ENCODE data around the gene ACAT1. TPM values are rescaled to one million over a fixed set of nuclear protein-coding genes. Genes with fewer than 3 reads are reported as not detected.
"Not testable (repeated sequence)": the region's sequence is repeated elsewhere in the genome, so short reads cannot be mapped to it uniquely, and the experiment has no call there.

Gene ACAT1
- polyA plus RNA-seq, 6 donors from 2014 or later = 20.2 to 36.0 (median 29.6) TPM

DNA sequence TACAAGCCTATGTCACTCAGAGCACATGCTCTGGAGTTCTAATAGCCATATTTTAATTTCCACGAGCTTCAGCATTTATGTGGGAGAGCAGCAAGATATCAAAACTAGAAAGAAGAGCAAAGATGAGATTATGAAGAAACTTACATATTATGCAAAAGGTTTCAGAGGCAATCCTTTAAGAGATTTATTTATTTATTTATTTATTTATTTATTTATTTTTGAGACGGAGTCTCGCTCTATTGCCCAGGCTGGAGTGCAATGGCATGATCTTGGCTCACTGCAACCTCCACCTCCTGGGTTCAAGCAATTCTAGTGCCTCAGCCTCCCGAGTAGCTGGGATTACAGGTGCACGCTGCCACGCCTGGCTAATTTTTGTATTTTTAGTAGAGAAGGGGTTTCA lies 41.5 kb downstream of the ACAT1 start:
- not testable (repeated sequence) for H3K27me3 Mint-ChIP-seq; H3K9me3 Mint-ChIP-seq; ATAC-seq (ENCODE audit: low read depth in 2 of 2); H3K27ac Mint-ChIP-seq; H3K4me3 Mint-ChIP-seq; DNase-seq
- H3K36me3 Mint-ChIP-seq = peaks cover 0 to 10% of the 10 kb centered on the region in 2 donors
- H3K4me1 Mint-ChIP-seq = peaks cover 4 to 24% (median 12%) of the 10 kb centered on the region in 3 donors

GRCh38 chr11:108167624-108168023 lies 46.3 kb downstream of the ACAT1 start:
- no peaks in the 10 kb centered on the region for H3K9me3 Mint-ChIP-seq
- H3K27ac Mint-ChIP-seq = peak overlapping the region in 4 of 6 donors; percentile 43 to 82 (median 64)
- H3K4me1 Mint-ChIP-seq = peaks cover 6 to 12% (median 11%) of the 10 kb centered on the region in 3 donors
- no peaks in the 10 kb centered on the region for H3K27me3 Mint-ChIP-seq
- no peak overlapping the region for H3K4me3 Mint-ChIP-seq
- ATAC-seq (ENCODE audit: low read depth in 2 of 2) = no peak
- H3K36me3 Mint-ChIP-seq = peaks cover 22 to 23% of the 10 kb centered on the region in 2 donors
- no peak for DNase-seq

DNA sequence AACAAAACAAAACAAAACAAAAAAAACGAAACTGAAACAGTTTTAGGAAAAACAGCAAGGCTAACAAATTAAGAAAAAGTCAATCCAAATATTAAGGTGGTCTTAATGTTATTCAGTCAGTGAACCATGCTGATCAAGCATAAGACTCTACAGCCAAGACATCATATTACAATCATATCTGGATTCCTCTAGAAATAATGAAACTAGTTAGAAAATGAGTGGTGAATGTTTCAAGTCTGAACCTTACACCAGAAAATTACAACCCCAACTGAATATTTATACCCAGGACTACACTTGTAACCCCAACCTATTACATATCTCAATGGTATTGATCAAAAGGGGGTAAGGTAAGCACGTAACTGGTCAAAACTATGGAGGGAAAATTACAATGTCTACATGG lies 48.8 kb downstream of the ACAT1 start:
- H3K27ac Mint-ChIP-seq = peak overlapping the region in 3 of 6 donors; percentile 26 to 78 (median 72)
- H3K27me3 Mint-ChIP-seq = no peaks in the 10 kb centered on the region
- ATAC-seq (ENCODE audit: low read depth in 2 of 2) = no peak
- peaks cover 16 to 24% (median 17%) of the 10 kb centered on the region in 3 donors for H3K4me1 Mint-ChIP-seq
- H3K4me3 Mint-ChIP-seq = no peak overlapping the region
- DNase-seq = no peak
- peaks cover 24 to 27% of the 10 kb centered on the region in 2 donors for H3K36me3 Mint-ChIP-seq
- H3K9me3 Mint-ChIP-seq = no peaks in the 10 kb centered on the region

DNA sequence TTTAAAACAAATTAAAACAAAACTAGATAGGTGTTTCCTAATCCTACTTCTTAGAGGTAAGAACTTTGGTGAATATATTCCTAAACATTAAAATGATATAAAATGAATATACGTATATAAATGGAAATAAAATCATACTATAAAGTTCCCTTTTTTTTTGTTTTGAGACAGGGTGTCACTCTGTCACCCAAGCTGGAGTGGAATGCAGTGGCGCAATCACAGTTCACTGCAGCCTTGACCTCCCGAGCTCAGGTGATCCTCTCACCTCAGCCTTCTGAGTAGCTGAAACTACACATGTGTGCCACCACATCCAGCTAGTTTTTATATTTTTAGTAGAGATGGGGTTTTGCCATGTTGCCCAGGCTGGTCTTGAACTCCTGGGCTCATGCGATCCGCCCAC lies 56.2 kb downstream of the ACAT1 start:
- no peaks in the 10 kb centered on the region for H3K9me3 Mint-ChIP-seq
- ATAC-seq (ENCODE audit: low read depth in 2 of 2) = no peak
- no peaks in the 10 kb centered on the region for H3K27me3 Mint-ChIP-seq
- no peak overlapping the region for H3K27ac Mint-ChIP-seq
- H3K36me3 Mint-ChIP-seq = peaks cover 18 to 25% of the 10 kb centered on the region in 2 donors
- H3K4me1 Mint-ChIP-seq = peaks cover 10 to 19% (median 13%) of the 10 kb centered on the region in 3 donors
- H3K4me3 Mint-ChIP-seq = no peak overlapping the region
- DNase-seq = no peak

- Mint-ChIP-seq H3K9me3 (no peaks in the 10 kb centered on the region), H3K4me1 (peaks cover 7 to 11% (median 11%) of the 10 kb centered on the region in 3 donors), H3K4me3 (no peak overlapping the region), H3K27me3 (no peaks in the 10 kb centered on the region), H3K36me3 (peaks cover 5 to 26% of the 10 kb centered on the region in 2 donors), H3K27ac (no peak overlapping the region)
- no peak for DNase-seq
- no peak for ATAC-seq (ENCODE audit: low read depth in 2 of 2)
Observed at GRCh38 chr11:108193725-108194124, 72.4 kb downstream of the ACAT1 start.

GRCh38 chr11:108196901-108197300 lies 75.5 kb downstream of the ACAT1 start:
- no peaks in the 10 kb centered on the region for H3K27me3 Mint-ChIP-seq
- peaks cover 8 to 11% of the 10 kb centered on the region in 2 donors for H3K36me3 Mint-ChIP-seq
- H3K4me1 Mint-ChIP-seq = peaks cover 26 to 39% (median 33%) of the 10 kb centered on the region in 3 donors
- ATAC-seq (ENCODE audit: low read depth in 2 of 2) (no peak), DNase-seq (no peak)
- no peaks in the 10 kb centered on the region for H3K9me3 Mint-ChIP-seq
- no peak overlapping the region for H3K4me3 Mint-ChIP-seq
- peak overlapping the region in 1 of 6 donors; percentile 26 for H3K27ac Mint-ChIP-seq

Other genes starting within 250 kb of the ACAT1 start
- 1 to 10 TPM in 1 of 6 donors, under 1 TPM in 4, not detected in 1; 0.31 to 1.1 (median 0.70) TPM for gene RAB39A, start 193.1 kb upstream of the ACAT1 start, polyA plus RNA-seq (ENCODE audit: low read depth in 6 of 6)
- gene CUL5, start 112.7 kb upstream of the ACAT1 start, polyA plus RNA-seq (ENCODE audit: low read depth in 6 of 6) = 10 to 100 TPM; 44.6 to 68.5 (median 52.7) TPM
- gene NPAT, start 101.1 kb downstream of the ACAT1 start, polyA plus RNA-seq (ENCODE audit: low read depth in 6 of 6) = 10 to 100 TPM; 12.7 to 37.5 (median 30.2) TPM
- 10 to 100 TPM; 36.3 to 68.2 (median 48.4) TPM for gene ATM, start 101.5 kb downstream of the ACAT1 start, polyA plus RNA-seq (ENCODE audit: low read depth in 6 of 6)

Measured in naive B cell (primary cell).